Loucy (cell line): Measurements from ENCODE around the gene APOBEC3A.

ENCODE experiments used
- CTCF ChIP-seq: fragments of 200-600 bp; sonication (generic); conservative IDR thresholded peaks from 2 replicates; pipeline ENCODE4 v1.5.1; 2014; ENCODE audit warnings: mild to moderate bottlenecking, antibody characterized with exemption, low read length
- EZH2phosphoT487 ChIP-seq: fragments of 200-600 bp; IDR thresholded peaks from 2 replicates; pipeline ENCODE4 v1.6.1; 2018; ENCODE audit warnings: antibody characterized with exemption, mild to moderate bottlenecking, moderate library complexity, borderline replicate concordance

- TF ChIP-seq CTCF (no peak), EZH2phosphoT487 (no peak)
Observed at GRCh38 chr22:38987171-38987895, 29.9 kb downstream of the APOBEC3A start.
